Left renal cortex interstitium (tissue), 4 donors: Measurements from ENCODE around the gene HHEX. TPM values are rescaled to one million over a fixed set of nuclear protein-coding genes. Genes with fewer than 3 reads are reported as not detected.
"Not testable (repeated sequence)": the region's sequence is repeated elsewhere in the genome, so short reads cannot be mapped to it uniquely, and the experiment has no call there.

Source experiments
- DNase-seq, 4 donors: peaks; one replicate each; pipeline ENCODE4 v3.0.0-alpha.2; 2013; ENCODE audit warnings: low read depth in 4 of 4, low spot score in 2 of 4, missing footprints in 1 of 4
- polyA plus RNA-seq, 4 donors: library from polyadenylated mRNA; unstranded; fragments of 120-200 nt; gene quantifications; one replicate each; pipeline ENCODE4 v1.2.1, GENCODE V29; 2013; ENCODE audit not compliant: insufficient read length in 4 of 4

Gene HHEX
- polyA plus RNA-seq, 4 donors: 7.8 to 9.5 (median 8.4) TPM

DNA sequence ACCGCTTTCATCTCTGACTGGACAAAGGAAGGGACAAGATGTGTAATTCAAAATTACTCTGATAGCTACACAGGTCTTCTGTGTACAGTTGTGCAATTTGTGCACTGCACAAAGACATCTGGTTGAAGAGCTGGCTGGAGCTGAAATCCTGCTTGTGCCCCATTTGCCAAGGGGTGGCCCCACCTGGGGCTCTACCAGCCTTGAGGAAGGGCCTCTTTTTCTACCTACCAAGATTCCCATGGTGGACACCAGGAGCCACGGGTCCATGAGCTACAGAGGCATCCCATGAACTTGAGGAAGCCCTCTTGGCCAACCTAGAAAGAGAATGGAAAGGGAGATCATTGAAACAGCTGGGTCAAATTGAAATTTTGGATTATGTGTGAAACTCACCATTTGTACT lies 43.2 kb downstream of the HHEX start:
- no peak for DNase-seq

DNA sequence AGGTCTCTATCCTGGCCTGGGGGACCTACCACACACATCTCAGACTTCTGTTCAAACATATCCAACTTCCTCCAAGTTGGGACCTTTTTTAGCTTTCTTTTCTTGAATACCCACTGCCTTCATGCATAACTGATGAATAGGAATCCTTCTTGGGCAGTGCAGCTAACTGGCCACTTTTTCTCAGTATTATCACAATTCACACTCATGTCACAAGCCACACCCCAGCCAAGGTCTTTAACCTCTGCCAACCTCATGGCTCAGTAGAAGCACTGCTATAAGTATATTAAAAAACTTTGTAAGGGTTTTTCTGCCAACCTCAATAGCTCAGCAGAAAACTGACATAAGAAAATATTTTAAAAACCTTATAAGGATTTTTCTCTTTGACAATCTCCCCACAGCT lies 44.5 kb downstream of the HHEX start:
- DNase-seq: no peak

DNA sequence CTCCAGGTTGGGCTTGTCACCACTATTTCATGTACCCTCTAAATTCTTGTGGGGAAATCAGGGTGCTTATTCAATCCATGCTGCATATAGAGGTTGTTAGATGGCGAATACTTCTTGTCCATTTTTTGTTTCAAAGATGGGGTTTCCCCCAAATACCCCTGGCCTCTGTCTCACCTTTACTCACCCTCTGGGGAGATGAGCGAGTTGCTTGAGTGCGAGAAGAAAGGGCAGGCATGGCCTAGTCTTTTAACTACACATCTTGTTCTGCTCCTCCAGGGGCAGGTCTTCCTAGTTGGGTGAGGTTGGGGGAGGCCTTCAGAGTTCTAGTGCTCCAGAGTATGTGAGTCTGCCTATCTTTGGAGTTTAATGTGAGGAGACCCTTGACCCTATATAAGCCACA lies 46.2 kb downstream of the HHEX start:
- DNase-seq: no peak

DNA sequence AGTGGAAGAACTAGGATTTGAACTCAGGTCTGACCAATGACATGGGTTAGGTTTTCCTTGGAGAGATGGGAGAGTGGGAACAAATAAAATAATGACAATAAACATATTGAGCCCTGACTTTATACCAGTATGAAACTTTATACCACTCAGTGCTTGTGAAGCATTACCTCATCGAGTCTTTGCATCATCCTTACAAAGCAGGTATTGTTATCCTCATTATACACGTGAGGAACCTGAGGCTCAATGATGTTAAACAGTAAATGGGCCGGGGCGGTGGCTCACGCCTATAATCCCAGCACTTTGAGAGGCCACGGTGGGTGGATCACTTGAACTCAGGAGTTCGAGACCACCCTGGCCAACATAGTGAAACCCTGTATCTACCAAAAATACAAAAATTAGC lies 47.7 kb downstream of the HHEX start:
- no peak for DNase-seq

DNA sequence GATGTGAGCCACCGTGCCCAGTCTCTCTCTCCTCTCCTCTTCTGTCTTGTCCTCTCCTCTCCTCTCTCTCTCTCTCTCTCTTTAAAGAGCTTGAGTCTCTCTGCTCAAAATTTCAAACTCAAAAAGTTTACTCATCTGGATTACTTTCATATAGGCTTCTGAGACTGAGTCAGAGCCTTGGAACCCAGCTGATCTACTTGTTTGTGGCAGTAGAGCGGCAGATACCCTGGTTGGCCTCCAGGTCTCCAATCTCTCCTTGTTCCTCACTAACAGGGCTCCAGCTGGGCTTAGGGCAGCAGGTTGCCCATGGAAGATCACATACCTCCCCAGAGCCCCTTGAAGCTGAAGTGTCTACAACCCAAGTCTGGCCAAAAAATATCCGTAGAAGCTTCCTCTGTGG lies 51.0 kb downstream of the HHEX start:
- DNase-seq: no peak

DNA sequence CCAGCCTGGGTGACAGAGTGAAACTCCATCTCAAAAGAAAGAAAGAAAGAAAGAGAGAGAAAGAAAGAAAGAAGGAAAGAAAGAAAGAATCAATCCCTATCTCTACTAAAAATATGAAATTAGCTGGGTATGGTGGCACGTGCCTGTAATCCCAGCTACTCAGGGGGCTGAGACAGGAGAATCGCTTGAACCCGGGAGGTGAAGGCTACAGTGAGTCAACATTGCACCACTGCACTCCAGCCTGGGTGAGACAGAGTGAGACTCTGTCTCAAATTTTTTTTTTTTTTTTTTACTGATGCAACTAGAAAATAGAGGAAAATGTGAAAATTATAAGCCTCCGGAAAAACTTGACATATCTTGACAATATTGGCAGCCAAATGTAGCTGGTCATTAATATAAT lies 52.0 kb downstream of the HHEX start:
- DNase-seq: not testable (repeated sequence)

- DNase-seq: no peak
Observed at GRCh38 chr10:92742331-92743228, 52.8 kb downstream of the HHEX start.

Other genes starting within 250 kb of the HHEX start
- 10 to 100 TPM; 19.7 to 30.2 (median 24.0) TPM for gene IDE, start 115.9 kb upstream of the HHEX start, polyA plus RNA-seq
- 10 to 100 TPM; 27.9 to 34.2 (median 30.9) TPM for gene KIF11, start 96.8 kb upstream of the HHEX start, polyA plus RNA-seq
- 10 to 100 TPM; 16.5 to 22.0 (median 19.0) TPM for gene EXOC6, start 158.6 kb downstream of the HHEX start, polyA plus RNA-seq